ENCODE measurements around the gene MTCL1.

The MTCL1 gene

GRCh38 chr18:8874872-8875271 is 169.5 kb downstream of the MTCL1 start:
- DNase-seq, result no peak

- DNase-seq, result no peak
These were observed 171.5 kb downstream of the MTCL1 start for GRCh38 chr18:8876887-8877286.

GRCh38 chr18:8881103-8881502 is 175.7 kb downstream of the MTCL1 start:
- DNase-seq, result no peak
